Kidney tubule cell (primary cell): ENCODE measurements around the gene ZNF226.
"Not testable (repeated sequence)": the region's sequence is repeated elsewhere in the genome, so short reads cannot be mapped to it uniquely, and the experiment has no call there.

Experiments
- DNase-seq: peaks from one replicate; pipeline ENCODE4 v3.0.0-alpha.2; 2018; ENCODE audit warnings: low spot score

ZNF226 gene

GRCh38 chr19:44164673-44165512 lies at the start of gene ZNF226:
Gene ZNF226, plus strand, starts transcription at chr19:44165100. Its CDS starts 4,981 bp downstream, at chr19:44170081.
- DNase-seq, result peak; percentile 99

- DNase-seq, result not testable (repeated sequence)
Observed at GRCh38 chr19:44121162-44121561, 43.7 kb upstream of the ZNF226 start.

GRCh38 chr19:44131955-44132354 lies 32.9 kb upstream of the ZNF226 start:
- no peak for DNase-seq

GRCh38 chr19:44141191-44142058 lies 23.5 kb upstream of the ZNF226 start, which contains the start of gene ZNF234:
Gene ZNF234, plus strand, starts transcription at chr19:44141554. Its CDS starts 3,079 bp downstream, at chr19:44144633.
- peak; percentile 78 for DNase-seq

- peak; percentile 11 for DNase-seq
Observed at GRCh38 chr19:44142059-44142433, 22.9 kb upstream of the ZNF226 start.

GRCh38 chr19:44149776-44150175 lies 15.1 kb upstream of the ZNF226 start:
- DNase-seq, result no peak

- no peak for DNase-seq
Observed at GRCh38 chr19:44151491-44151890, 13.4 kb upstream of the ZNF226 start.

GRCh38 chr19:44156475-44156874 lies 8.4 kb upstream of the ZNF226 start:
- DNase-seq, result no peak

- DNase-seq, result no peak
Observed at GRCh38 chr19:44163789-44164188, 1.1 kb upstream of the ZNF226 start.

- DNase-seq, result no peak
Observed at GRCh38 chr19:44164327-44164672, 600 bp upstream of the ZNF226 start.

- DNase-seq, result not testable (repeated sequence)
Observed at GRCh38 chr19:44170660-44171059, 5.8 kb downstream of the ZNF226 start.

- no peak for DNase-seq
Observed at GRCh38 chr19:44176590-44176989, 11.7 kb downstream of the ZNF226 start.

- DNase-seq, result no peak
Observed at GRCh38 chr19:44180968-44181367, 16.1 kb downstream of the ZNF226 start.

GRCh38 chr19:44182145-44182544 lies 17.2 kb downstream of the ZNF226 start:
- DNase-seq, result no peak

GRCh38 chr19:44190020-44190419 lies 25.1 kb downstream of the ZNF226 start:
- no peak for DNase-seq

- no peak for DNase-seq
Observed at GRCh38 chr19:44192127-44192526, 27.2 kb downstream of the ZNF226 start.

- no peak for DNase-seq
Observed at GRCh38 chr19:44196772-44197171, 31.9 kb downstream of the ZNF226 start.

- no peak for DNase-seq
Observed at GRCh38 chr19:44202470-44202869, 37.6 kb downstream of the ZNF226 start.

- DNase-seq, result no peak
Observed at GRCh38 chr19:44202974-44203373, 38.1 kb downstream of the ZNF226 start.

- DNase-seq, result not testable (repeated sequence)
Observed at GRCh38 chr19:44203877-44204276, 39.0 kb downstream of the ZNF226 start.

- DNase-seq, result no peak
Observed at GRCh38 chr19:44204772-44205171, 39.9 kb downstream of the ZNF226 start.

GRCh38 chr19:44207126-44207803 lies 42.4 kb downstream of the ZNF226 start:
- peak; percentile 96 for DNase-seq
